HFFc6 (cell line): ENCODE measurements around the gene DMKN. TPM values are rescaled to one million over a fixed set of nuclear protein-coding genes. Genes with fewer than 3 reads are reported as not detected.

ENCODE experiments used
- DNase-seq: peaks from one replicate; pipeline ENCODE4 v3.0.0-alpha.2; 2018
- H3K27ac Mint-ChIP-seq: 2 replicates; pipeline ENCODE4 v1.8.0; 2020; ENCODE audit warnings: mild to moderate bottlenecking, mixed read lengths
- H3K27me3 Mint-ChIP-seq: 2 replicates; pipeline ENCODE4 v1.8.0; 2021; ENCODE audit warnings: mild to moderate bottlenecking, moderate library complexity, mixed read lengths; ENCODE audit not compliant: insufficient read depth
- H3K36me3 Mint-ChIP-seq: 2 replicates; pipeline ENCODE4 v1.8.0; 2021; ENCODE audit warnings: low read depth, mixed read lengths
- H3K4me1 Mint-ChIP-seq: 2 replicates; pipeline ENCODE4 v1.8.0; 2020; ENCODE audit warnings: low read depth, mixed read lengths
- H3K4me3 Mint-ChIP-seq: 2 replicates; pipeline ENCODE4 v1.8.0; 2020; ENCODE audit warnings: mild to moderate bottlenecking, moderate library complexity, mixed read lengths
- H3K9me3 Mint-ChIP-seq: 2 replicates; pipeline ENCODE4 v1.8.0; 2020; ENCODE audit warnings: mild to moderate bottlenecking, mixed read lengths
- total RNA-seq, 6 experiments: library from RNA; stranded (reverse); fragmentation: NEBNext Ultra II Directional; extraction: Animal tissue kit (Norgen Biotek cat#: 25700); gene quantifications; 2 replicates in 1 of 6; 3 replicates in 5 of 6; pipeline ENCODE4 v1.2.3, GENCODE V29; 2021
- TF ChIP-seq, protein P1 (sequence below): fragments of 200-600 bp; sonication (generic); IDR thresholded peaks from 2 replicates; pipeline ENCODE4 v1.5.0; 2021; ENCODE audit warnings: antibody characterized with exemption, mild to moderate bottlenecking

DMKN gene
- total RNA-seq, 6 experiments from 2014 or later: 0.27 to 0.75 (median 0.73) TPM; not detected in 3

DNA sequence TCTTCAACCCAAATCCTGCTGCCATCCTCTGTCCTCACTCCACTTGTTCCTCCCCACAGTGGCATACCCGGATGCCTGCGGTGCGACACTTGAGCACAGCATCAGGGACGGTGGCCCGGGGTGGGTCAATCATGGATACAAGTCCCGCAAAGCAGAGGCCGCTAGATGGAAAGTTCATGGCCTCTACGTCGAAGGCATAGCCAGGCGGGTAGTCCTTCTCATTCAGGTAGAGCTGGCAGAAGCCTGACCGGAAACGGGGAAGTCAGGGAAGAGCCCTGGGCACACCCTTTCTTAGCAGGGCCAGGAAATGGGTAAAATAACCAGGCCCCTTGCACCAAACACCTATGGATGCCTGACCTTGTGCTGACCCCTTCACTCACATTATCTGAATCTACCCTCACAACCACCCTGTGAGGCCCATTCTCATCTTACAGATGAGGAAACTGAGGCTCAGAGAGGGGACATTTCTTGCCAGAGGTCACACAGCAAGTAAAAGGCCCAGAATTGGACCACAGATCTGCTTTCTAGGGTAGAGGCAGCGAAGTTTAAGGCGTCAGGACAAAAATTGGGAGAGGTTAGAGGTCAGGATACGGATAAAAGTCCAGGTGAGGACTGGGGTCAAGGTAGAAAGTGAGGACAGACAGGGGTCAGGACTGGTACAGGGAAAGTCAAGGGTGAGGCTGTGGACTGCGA lies 43.5 kb upstream of the DMKN start:
- TF ChIP-seq, protein P1, sequence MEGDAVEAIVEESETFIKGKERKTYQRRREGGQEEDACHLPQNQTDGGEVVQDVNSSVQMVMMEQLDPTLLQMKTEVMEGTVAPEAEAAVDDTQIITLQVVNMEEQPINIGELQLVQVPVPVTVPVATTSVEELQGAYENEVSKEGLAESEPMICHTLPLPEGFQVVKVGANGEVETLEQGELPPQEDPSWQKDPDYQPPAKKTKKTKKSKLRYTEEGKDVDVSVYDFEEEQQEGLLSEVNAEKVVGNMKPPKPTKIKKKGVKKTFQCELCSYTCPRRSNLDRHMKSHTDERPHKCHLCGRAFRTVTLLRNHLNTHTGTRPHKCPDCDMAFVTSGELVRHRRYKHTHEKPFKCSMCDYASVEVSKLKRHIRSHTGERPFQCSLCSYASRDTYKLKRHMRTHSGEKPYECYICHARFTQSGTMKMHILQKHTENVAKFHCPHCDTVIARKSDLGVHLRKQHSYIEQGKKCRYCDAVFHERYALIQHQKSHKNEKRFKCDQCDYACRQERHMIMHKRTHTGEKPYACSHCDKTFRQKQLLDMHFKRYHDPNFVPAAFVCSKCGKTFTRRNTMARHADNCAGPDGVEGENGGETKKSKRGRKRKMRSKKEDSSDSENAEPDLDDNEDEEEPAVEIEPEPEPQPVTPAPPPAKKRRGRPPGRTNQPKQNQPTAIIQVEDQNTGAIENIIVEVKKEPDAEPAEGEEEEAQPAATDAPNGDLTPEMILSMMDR: no peak
- Mint-ChIP-seq H3K4me3 (no peak overlapping the region), H3K27ac (no peak overlapping the region), H3K9me3 (no peaks in the 10 kb centered on the region), H3K36me3 (no peaks in the 10 kb centered on the region), H3K27me3 (peaks cover 40% of the 10 kb centered on the region), H3K4me1 (no peaks in the 10 kb centered on the region)
- no peak for DNase-seq

DNA sequence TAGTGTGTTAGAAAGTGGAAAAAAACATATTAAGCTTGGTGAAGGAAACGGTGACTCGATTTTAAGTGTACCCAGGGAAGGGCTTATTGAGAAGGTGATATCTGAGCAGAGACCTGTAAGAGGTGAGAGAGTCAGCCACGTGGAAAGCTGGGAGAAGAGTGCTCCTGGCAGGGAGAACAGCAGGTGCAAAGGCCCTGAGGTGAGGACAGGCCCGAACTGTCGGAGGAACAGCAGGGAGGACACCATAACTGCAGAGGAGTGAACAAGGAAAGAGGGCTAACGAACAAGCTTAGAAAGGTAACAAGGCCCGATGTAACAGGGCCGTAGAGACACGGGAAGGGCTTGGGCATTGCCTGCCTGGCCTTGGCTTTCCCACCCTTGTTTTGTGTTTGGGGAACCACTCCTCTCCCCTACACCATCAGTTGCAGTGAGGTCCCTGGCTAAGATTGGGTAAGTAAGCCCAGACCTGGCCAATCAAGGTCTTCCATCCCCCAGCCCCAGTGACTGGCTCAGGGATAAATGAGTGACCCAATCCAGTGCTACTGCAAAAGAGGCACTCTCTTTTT lies 42.7 kb upstream of the DMKN start:
- Mint-ChIP-seq H3K4me3 (no peak overlapping the region), H3K27me3 (peaks cover 35% of the 10 kb centered on the region), H3K9me3 (no peaks in the 10 kb centered on the region), H3K27ac (no peak overlapping the region), H3K36me3 (no peaks in the 10 kb centered on the region), H3K4me1 (no peaks in the 10 kb centered on the region)
- TF ChIP-seq, protein P1: no peak
- DNase-seq: no peak

DNA sequence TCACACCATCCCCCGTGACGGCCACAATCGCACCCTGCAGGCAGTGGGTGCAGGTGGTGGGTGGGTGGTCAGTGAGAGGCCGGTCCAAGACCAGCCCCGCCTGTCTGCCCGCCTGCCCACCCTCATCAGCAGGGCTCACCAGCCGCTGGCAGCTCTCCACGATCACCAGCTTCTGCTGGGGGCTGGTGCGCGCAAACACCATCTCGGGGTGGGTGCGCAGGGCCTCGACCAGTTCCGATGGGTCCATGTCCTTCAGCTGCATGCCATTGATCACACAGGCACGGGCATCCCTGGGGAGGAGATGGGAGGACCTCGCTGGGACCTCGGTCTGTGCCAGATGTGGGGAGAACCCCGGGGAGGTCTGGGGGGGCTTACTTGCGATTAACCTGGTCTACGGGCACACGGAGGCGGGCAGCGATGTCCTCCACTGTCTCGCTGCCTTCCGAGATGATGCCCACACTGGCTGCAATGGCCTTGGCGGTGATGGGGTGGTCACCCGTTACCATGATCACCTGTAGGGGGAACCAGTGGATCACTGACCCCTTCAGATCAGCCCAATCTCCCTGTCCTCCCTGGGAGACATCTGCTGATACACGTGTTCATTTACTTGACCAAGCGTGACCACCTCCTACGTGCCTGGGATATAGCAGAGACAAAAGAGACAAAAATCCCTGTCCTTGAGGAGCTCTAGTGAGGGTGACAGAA lies 42.0 kb upstream of the DMKN start:
- H3K9me3 Mint-ChIP-seq: no peaks in the 10 kb centered on the region
- TF ChIP-seq, protein P1: peak; percentile 55
- peaks cover 29% of the 10 kb centered on the region for H3K27me3 Mint-ChIP-seq
- H3K4me3 Mint-ChIP-seq: no peak overlapping the region
- no peaks in the 10 kb centered on the region for H3K4me1 Mint-ChIP-seq
- no peaks in the 10 kb centered on the region for H3K36me3 Mint-ChIP-seq
- no peak for DNase-seq
- no peak overlapping the region for H3K27ac Mint-ChIP-seq

DNA sequence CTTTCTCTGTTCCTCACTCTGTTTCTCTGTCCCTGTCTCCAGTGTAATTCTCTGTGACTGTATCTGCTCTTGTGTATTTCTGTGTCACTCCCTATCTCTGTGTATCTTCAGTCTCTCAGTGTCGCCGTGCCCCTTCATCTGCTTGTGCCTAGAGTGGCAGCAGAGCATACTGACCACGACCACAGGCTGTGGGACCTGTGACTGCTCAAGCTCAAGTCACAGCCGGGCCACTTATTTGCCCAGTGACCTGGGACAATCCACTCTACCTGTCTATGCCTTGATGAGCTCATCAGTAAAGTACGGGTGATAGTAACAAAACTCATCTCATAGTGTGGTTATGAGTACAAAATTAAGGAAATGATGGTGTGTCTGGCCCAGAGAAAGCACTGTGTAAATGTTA lies 40.6 kb upstream of the DMKN start:
- H3K4me1 Mint-ChIP-seq: no peaks in the 10 kb centered on the region
- no peak overlapping the region for H3K4me3 Mint-ChIP-seq
- no peak overlapping the region for H3K27ac Mint-ChIP-seq

DNA sequence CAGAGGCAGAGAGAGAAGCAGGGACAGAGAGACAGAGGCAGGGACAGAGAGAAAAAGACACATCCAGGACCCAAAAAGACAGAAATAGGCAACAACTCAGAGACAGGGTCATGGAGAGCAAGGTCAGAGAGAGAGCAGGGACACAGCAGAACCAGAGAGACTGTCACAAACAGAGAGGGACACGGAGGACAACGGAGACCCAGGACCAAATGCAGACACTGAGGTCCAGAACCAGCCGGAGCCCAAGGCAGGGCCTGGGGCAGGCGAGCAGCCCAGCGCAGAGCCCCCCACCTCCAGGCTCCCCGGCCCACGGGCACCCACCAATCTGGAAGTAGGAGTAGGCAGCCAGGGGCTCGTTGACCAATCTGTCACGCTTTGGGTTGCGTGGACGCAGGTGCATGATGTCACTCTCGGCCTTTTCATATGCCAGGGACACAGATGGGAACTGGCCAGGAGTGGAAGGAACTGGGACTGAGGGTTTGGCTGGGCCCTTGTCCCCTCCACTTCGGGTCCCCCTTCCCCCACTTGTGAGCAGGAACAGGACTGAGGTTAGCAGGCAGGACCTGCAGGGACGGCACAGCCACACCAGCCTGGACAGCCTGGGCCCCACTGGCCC lies 40.0 kb upstream of the DMKN start:
- H3K4me1 Mint-ChIP-seq: no peaks in the 10 kb centered on the region
- H3K27me3 Mint-ChIP-seq: peaks cover 14% of the 10 kb centered on the region
- H3K4me3 Mint-ChIP-seq: no peak overlapping the region
- TF ChIP-seq, protein P1: no peak
- no peak overlapping the region for H3K27ac Mint-ChIP-seq
- no peaks in the 10 kb centered on the region for H3K9me3 Mint-ChIP-seq
- DNase-seq: no peak
- H3K36me3 Mint-ChIP-seq: no peaks in the 10 kb centered on the region

More for the DNA sequence above, 40.6 kb upstream of the DMKN start:
- H3K36me3 Mint-ChIP-seq: no peaks in the 10 kb centered on the region
- DNase-seq: no peak
- TF ChIP-seq, protein P1: no peak
- H3K9me3 Mint-ChIP-seq: no peaks in the 10 kb centered on the region
- peaks cover 17% of the 10 kb centered on the region for H3K27me3 Mint-ChIP-seq
